Astrocyte (in vitro differentiated cells and primary cell): ENCODE results near the gene ANTXR1. TPM values are rescaled to one million over a fixed set of nuclear protein-coding genes. Genes with fewer than 3 reads are reported as not detected.

Experiments used
- DNase-seq: peaks from one replicate; pipeline ENCODE4 v3.0.0-alpha.2; 2010; ENCODE audit warnings: low read depth
- FAIRE-seq: peaks from 2 replicates; lab custom pipeline; 2011; peaks lifted over from hg19 to GRCh38; lab: Jason Lieb, UNC
- H2AFZ ChIP-seq: 2 replicates; pipeline ENCODE4 v1.6.0; 2012; ENCODE audit warnings: low read depth, low read length, inconsistent platforms
- H3K27ac ChIP-seq: 2 replicates; pipeline ENCODE4 v1.5.1; 2011; ENCODE audit warnings: low read depth, low read length, inconsistent platforms
- H3K27me3 ChIP-seq: 2 replicates; pipeline ENCODE4 v1.6.0; 2011; ENCODE audit warnings: low read length, inconsistent platforms; ENCODE audit not compliant: insufficient read depth
- H3K36me3 ChIP-seq: 2 replicates; pipeline ENCODE4 v1.5.1; 2011; ENCODE audit warnings: low read length, inconsistent platforms; ENCODE audit not compliant: insufficient read depth
- H3K4me1 ChIP-seq: 2 replicates; pipeline ENCODE4 v1.5.1; 2011; ENCODE audit warnings: low read length, inconsistent platforms; ENCODE audit not compliant: insufficient read depth
- H3K4me2 ChIP-seq: 2 replicates; pipeline ENCODE4 v1.6.0; 2012; ENCODE audit warnings: low read length, inconsistent platforms
- H3K4me3 ChIP-seq: 2 replicates; pipeline ENCODE4 v1.5.1; 2011; ENCODE audit warnings: low read depth, mild to moderate bottlenecking, low read length, inconsistent platforms; ENCODE audit not compliant: insufficient read depth
- H3K79me2 ChIP-seq: 2 replicates; pipeline ENCODE4 v1.6.0; 2012; ENCODE audit warnings: mild to moderate bottlenecking, low read length, inconsistent platforms; ENCODE audit not compliant: insufficient read depth
- H3K9ac ChIP-seq: 2 replicates; pipeline ENCODE4 v1.6.0; 2012; ENCODE audit warnings: mild to moderate bottlenecking, low read length, inconsistent platforms
- H3K9me3 ChIP-seq: 2 replicates; pipeline ENCODE4 v1.5.1; 2012; ENCODE audit warnings: low read depth, mild to moderate bottlenecking, low read length, inconsistent platforms; ENCODE audit not compliant: insufficient read depth
- H4K20me1 ChIP-seq: 2 replicates; pipeline ENCODE4 v1.6.0; 2012; ENCODE audit warnings: low read length, inconsistent platforms; ENCODE audit not compliant: insufficient read depth
- H3K27ac Mint-ChIP-seq: one replicate; pipeline ENCODE4 v1.8.0; 2021; ENCODE audit warnings: mild to moderate bottlenecking, mixed read lengths; ENCODE audit not compliant: unreplicated experiment
- H3K27me3 Mint-ChIP-seq: one replicate; pipeline ENCODE4 v1.8.0; 2021; ENCODE audit warnings: low read depth, mixed read lengths; ENCODE audit not compliant: unreplicated experiment
- H3K36me3 Mint-ChIP-seq: one replicate; pipeline ENCODE4 v1.8.0; 2021; ENCODE audit warnings: low read depth, mixed read lengths; ENCODE audit not compliant: unreplicated experiment
- H3K4me1 Mint-ChIP-seq: one replicate; pipeline ENCODE4 v1.8.0; 2021; ENCODE audit warnings: low read depth, mixed read lengths; ENCODE audit not compliant: unreplicated experiment
- H3K4me3 Mint-ChIP-seq: one replicate; pipeline ENCODE4 v1.8.0; 2021; ENCODE audit warnings: mild to moderate bottlenecking, moderate library complexity, mixed read lengths; ENCODE audit not compliant: unreplicated experiment
- H3K9me3 Mint-ChIP-seq: one replicate; pipeline ENCODE4 v1.8.0; 2021; ENCODE audit warnings: mild to moderate bottlenecking, mixed read lengths; ENCODE audit not compliant: unreplicated experiment
- EZH2 ChIP-seq: IDR thresholded peaks from 2 replicates; pipeline ENCODE4 v1.6.1; 2012; ENCODE audit warnings: mild to moderate bottlenecking, low read length, inconsistent platforms; ENCODE audit not compliant: insufficient read depth
- total RNA-seq: library from RNA; stranded (reverse); gene quantifications from 2 replicates; pipeline ENCODE4 v1.2.1, GENCODE V29; 2021
- TF ChIP-seq, protein P1 (sequence below): IDR thresholded peaks from 2 replicates; pipeline ENCODE4 v1.5.1; 2011; ENCODE audit warnings: low read depth, mild to moderate bottlenecking, inconsistent platforms, low read length, moderate library complexity; ENCODE audit not compliant: insufficient read depth

ANTXR1 gene
- total RNA-seq, 1 donor from 2014 or later, result 67.8 TPM

DNA sequence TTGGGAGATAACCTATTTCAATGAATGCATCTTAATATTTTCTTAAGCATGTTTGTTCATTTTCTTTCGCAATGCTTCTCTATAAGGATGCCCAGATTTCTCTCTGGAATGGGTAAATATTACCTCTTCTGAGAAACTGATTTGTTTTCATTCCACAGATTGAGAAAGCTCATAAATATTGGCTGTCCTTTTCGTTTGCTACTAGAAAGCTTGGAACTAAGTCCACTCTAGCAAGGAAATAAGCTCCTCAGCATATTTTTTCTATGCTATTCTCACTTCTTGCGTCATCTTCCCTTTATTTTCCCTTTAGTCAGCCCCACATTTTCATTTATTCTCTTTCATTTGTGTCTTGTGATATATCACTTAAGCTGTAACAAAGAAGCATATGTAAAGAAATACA lies 76.3 kb downstream of the ANTXR1 start:
- Mint-ChIP-seq H3K4me1 (peaks cover 20% of the 10 kb centered on the region), H3K36me3 (peaks cover 15% of the 10 kb centered on the region), H3K4me3 (no peak overlapping the region), H3K27ac (no peak overlapping the region), H3K9me3 (no peaks in the 10 kb centered on the region), H3K27me3 (no peaks in the 10 kb centered on the region)
- Histone ChIP-seq H2AFZ (no peak overlapping the region), H3K4me2 (no peak overlapping the region), H3K4me3 (no peak overlapping the region), H3K27ac (no peak overlapping the region), H3K4me1 (peaks cover 10% of the 10 kb centered on the region), H3K36me3 (peaks cover 11% of the 10 kb centered on the region), H3K9me3 (no peaks in the 10 kb centered on the region), H3K27me3 (no peaks in the 10 kb centered on the region), H3K79me2 (no peaks in the 10 kb centered on the region), H4K20me1 (no peaks in the 10 kb centered on the region), H3K9ac (no peak overlapping the region)
- no peak for DNase-seq
- FAIRE-seq, result peak; percentile 9
- TF ChIP-seq EZH2, result no peak
- TF ChIP-seq, protein P1, sequence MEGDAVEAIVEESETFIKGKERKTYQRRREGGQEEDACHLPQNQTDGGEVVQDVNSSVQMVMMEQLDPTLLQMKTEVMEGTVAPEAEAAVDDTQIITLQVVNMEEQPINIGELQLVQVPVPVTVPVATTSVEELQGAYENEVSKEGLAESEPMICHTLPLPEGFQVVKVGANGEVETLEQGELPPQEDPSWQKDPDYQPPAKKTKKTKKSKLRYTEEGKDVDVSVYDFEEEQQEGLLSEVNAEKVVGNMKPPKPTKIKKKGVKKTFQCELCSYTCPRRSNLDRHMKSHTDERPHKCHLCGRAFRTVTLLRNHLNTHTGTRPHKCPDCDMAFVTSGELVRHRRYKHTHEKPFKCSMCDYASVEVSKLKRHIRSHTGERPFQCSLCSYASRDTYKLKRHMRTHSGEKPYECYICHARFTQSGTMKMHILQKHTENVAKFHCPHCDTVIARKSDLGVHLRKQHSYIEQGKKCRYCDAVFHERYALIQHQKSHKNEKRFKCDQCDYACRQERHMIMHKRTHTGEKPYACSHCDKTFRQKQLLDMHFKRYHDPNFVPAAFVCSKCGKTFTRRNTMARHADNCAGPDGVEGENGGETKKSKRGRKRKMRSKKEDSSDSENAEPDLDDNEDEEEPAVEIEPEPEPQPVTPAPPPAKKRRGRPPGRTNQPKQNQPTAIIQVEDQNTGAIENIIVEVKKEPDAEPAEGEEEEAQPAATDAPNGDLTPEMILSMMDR, result no peak

DNA sequence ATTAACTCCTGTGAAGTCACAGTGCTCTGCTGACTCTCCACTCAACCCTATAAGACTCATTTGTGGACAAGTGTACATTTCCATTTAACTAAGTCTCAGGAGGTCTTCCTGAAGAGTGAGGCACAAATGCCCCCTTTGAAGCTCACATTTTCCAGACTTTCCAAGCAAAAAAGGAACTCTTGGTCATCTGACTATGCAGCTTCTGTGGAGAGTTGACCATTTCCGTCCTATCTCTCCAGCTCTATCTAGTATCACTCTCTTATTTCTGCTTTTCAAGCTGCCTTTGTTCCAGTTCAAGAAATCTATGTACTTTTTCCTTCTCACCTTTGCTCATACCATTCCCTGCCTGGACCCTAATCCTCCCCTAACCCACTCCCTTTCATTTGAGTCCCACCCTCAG lies 77.0 kb downstream of the ANTXR1 start:
- no peak overlapping the region for H2AFZ ChIP-seq
- Mint-ChIP-seq H3K9me3 (no peaks in the 10 kb centered on the region), H3K4me3 (no peak overlapping the region), H3K36me3 (peaks cover 15% of the 10 kb centered on the region), H3K4me1 (peaks cover 27% of the 10 kb centered on the region), H3K27me3 (no peaks in the 10 kb centered on the region), H3K27ac (no peak overlapping the region)
- peaks cover 10% of the 10 kb centered on the region for H3K4me1 ChIP-seq
- no peaks in the 10 kb centered on the region for H3K27me3 ChIP-seq
- TF ChIP-seq, protein P1, result no peak
- TF ChIP-seq EZH2, result no peak
- no peaks in the 10 kb centered on the region for H3K79me2 ChIP-seq
- H3K9ac ChIP-seq, result no peak overlapping the region
- H3K36me3 ChIP-seq, result peaks cover 11% of the 10 kb centered on the region
- no peak for FAIRE-seq
- H3K4me3 ChIP-seq, result no peak overlapping the region
- H3K27ac ChIP-seq, result no peak overlapping the region
- H3K9me3 ChIP-seq, result no peaks in the 10 kb centered on the region
- no peak overlapping the region for H3K4me2 ChIP-seq
- H4K20me1 ChIP-seq, result no peaks in the 10 kb centered on the region
- no peak for DNase-seq

DNA sequence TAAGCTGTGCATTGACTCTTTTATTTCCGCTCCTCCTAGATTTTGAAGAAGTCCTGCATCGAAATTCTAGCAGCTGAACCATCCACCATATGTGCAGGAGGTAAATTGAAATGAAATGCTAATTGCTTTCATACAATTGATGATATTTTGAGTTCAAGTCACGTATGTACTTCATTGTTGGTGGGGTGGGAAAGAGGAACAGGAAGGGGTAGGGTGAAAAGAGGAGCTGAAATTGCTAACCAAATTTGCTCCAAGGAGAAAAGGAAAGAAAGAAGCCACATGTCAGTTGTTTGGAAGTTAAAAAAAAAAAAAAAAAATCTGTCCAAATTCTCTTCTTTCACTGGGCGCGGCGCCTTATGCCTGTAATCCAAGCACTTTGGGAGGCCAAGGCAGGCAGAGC lies 77.8 kb downstream of the ANTXR1 start:
- Mint-ChIP-seq H3K9me3 (no peaks in the 10 kb centered on the region), H3K4me3 (no peak overlapping the region), H3K4me1 (peaks cover 35% of the 10 kb centered on the region), H3K36me3 (peaks cover 15% of the 10 kb centered on the region), H3K27me3 (no peaks in the 10 kb centered on the region), H3K27ac (no peak overlapping the region)
- Histone ChIP-seq H3K27ac (no peak overlapping the region), H3K4me1 (peaks cover 10% of the 10 kb centered on the region), H3K79me2 (no peaks in the 10 kb centered on the region), H4K20me1 (no peaks in the 10 kb centered on the region), H3K4me2 (no peak overlapping the region), H2AFZ (no peak overlapping the region), H3K36me3 (peaks cover 11% of the 10 kb centered on the region), H3K9me3 (no peaks in the 10 kb centered on the region), H3K9ac (no peak overlapping the region), H3K4me3 (no peak overlapping the region), H3K27me3 (no peaks in the 10 kb centered on the region)
- FAIRE-seq (no peak), DNase-seq (no peak)
- no peak for TF ChIP-seq EZH2
- TF ChIP-seq, protein P1, result no peak
